A549 (cell line): ENCODE data around the gene LATS1. TPM values are rescaled to one million over a fixed set of nuclear protein-coding genes. Genes with fewer than 3 reads are reported as not detected.
"Not testable (repeated sequence)": the region's sequence is repeated elsewhere in the genome, so short reads cannot be mapped to it uniquely, and the experiment has no call there.

Experiments
- ATAC-seq, 2 experiments: fragments of 200-7000 bp in 1 of 2; fragments of >200 bp in 1 of 2; cut with Nextera tagmentation in 1 of 2; cut with Tn5 transposase in 1 of 2; 3 replicates each; pipeline versions ENCODE4 v1.8.0 to v1.9.1; 2018 to 2020; ENCODE audit warnings: mild to moderate bottlenecking in 1 of 2, moderate library complexity in 1 of 2
- CTCF ChIA-PET: fragments of 300-600 bp; sonication (Branson Sonifier 250); formaldehyde crosslinking; extraction: SDS; loops from one replicate; lab custom pipeline; 2021; ENCODE audit warnings: antibody characterized with exemption, inconsistent platforms; lab: Yijun Ruan, JAX
- POLR2A ChIA-PET: fragments of 350-600 bp; formaldehyde crosslinking; extraction: SDS; loops from one replicate; lab custom pipeline; 2021; ENCODE audit warnings: antibody characterized with exemption, inconsistent platforms; lab: Yijun Ruan, JAX
- DNase-seq, 2 experiments: peaks; one replicate each; pipeline versions ENCODE4 v3.0.0 to v3.0.0-alpha.2; 2011 to 2016; ENCODE audit warnings: low read depth in 1 of 2, low spot score in 1 of 2
- FAIRE-seq: peaks from 2 replicates; lab custom pipeline; 2011; peaks lifted over from hg19 to GRCh38; lab: Jason Lieb, UNC
- H3K27ac ChIP-seq, 2 experiments: fragments of >200 bp; sonication (Bioruptor Twin); formaldehyde crosslinking; 3 replicates each; pipeline ENCODE4 v1.5.1; 2016 to 2017
- H3K4me1 ChIP-seq: fragments of >200 bp; sonication (Bioruptor Twin); formaldehyde crosslinking; 3 replicates; pipeline ENCODE4 v1.6.1; 2016
- H3K4me2 ChIP-seq: fragments of >200 bp; sonication (Bioruptor Twin); formaldehyde crosslinking; 3 replicates; pipeline ENCODE4 v1.6.1; 2016
- H3K4me3 ChIP-seq: fragments of >200 bp; sonication (Bioruptor Twin); formaldehyde crosslinking; 3 replicates; pipeline ENCODE4 v1.5.1; 2016
- H3K9me3 ChIP-seq: fragments of >200 bp; sonication (Bioruptor Twin); formaldehyde crosslinking; 3 replicates; pipeline ENCODE4 v1.6.1; 2016
- ATOH8 ChIP-seq: fragments of 250-450 bp; sonication (Bioruptor Pico); IDR thresholded peaks from 2 replicates; pipeline ENCODE4 v1.5.0; 2020; ENCODE audit warnings: low read depth, mild to moderate bottlenecking, moderate library complexity
- BHLHE40 ChIP-seq: IDR thresholded peaks from 2 replicates; pipeline ENCODE4 v1.6.1; 2012; ENCODE audit warnings: low read depth, low read length, inconsistent platforms
- CEBPB ChIP-seq, 2 experiments: fragments of >200 bp in 1 of 2; sonication (Bioruptor Twin) in 1 of 2; formaldehyde crosslinking in 1 of 2; IDR thresholded peaks; 2 replicates each; pipeline ENCODE4 v1.6.1; 2012 to 2016
- EHF ChIP-seq: fragments of 250-450 bp; sonication (Bioruptor Pico); IDR thresholded peaks from 2 replicates; pipeline ENCODE4 v1.5.0; 2020; ENCODE audit warnings: mild to moderate bottlenecking
- ELK1 ChIP-seq: fragments of 150-350 bp; IDR thresholded peaks from 2 replicates; pipeline ENCODE4 v1.6.1; 2014; ENCODE audit warnings: low read depth, mild to moderate bottlenecking, low read length
- ESRRA ChIP-seq: fragments of 150-350 bp; IDR thresholded peaks from 2 replicates; pipeline ENCODE4 v1.6.1; 2014; ENCODE audit warnings: mild to moderate bottlenecking, low read length, borderline replicate concordance
- FOSL2 ChIP-seq, 2 experiments: fragments of 450-650 bp in 1 of 2; fragments of >200 bp in 1 of 2; sonication (Bioruptor Twin) in 1 of 2; formaldehyde crosslinking; IDR thresholded peaks; 2 replicates each; pipeline versions ENCODE4 v1.5.0 to v1.6.1; 2016 to 2020; ENCODE audit warnings: mild to moderate bottlenecking in 1 of 2, moderate library complexity in 1 of 2
- FOXS1 ChIP-seq: fragments of 250-450 bp; sonication (Bioruptor Pico); IDR thresholded peaks from 2 replicates; pipeline ENCODE4 v1.5.0; 2020; ENCODE audit warnings: mild to moderate bottlenecking, moderate library complexity
- HDAC2 ChIP-seq: fragments of 200-600 bp; sonication (generic); IDR thresholded peaks from 2 replicates; pipeline ENCODE4 v1.6.1; 2016
- HEYL ChIP-seq: fragments of 250-450 bp; sonication (Bioruptor Pico); IDR thresholded peaks from 2 replicates; pipeline ENCODE4 v1.8.0; 2021; ENCODE audit warnings: mild to moderate bottlenecking, moderate library complexity
- JUN ChIP-seq, 2 experiments: fragments of >200 bp; sonication (Bioruptor Twin); formaldehyde crosslinking; IDR thresholded peaks; 2 replicates in 1 of 2; 3 replicates in 1 of 2; pipeline ENCODE4 v1.6.1; 2016 to 2017
- MAZ ChIP-seq: fragments of 150-350 bp; IDR thresholded peaks from 2 replicates; pipeline ENCODE4 v1.6.1; 2014; ENCODE audit warnings: antibody characterized with exemption, low read depth, low read length, borderline replicate concordance
- MYC ChIP-seq: IDR thresholded peaks from 2 replicates; pipeline ENCODE4 v1.6.1; 2012; ENCODE audit warnings: mild to moderate bottlenecking, inconsistent platforms, low read length, improper control_type of control experiment, borderline replicate concordance
- NFE2L2 ChIP-seq: fragments of 150-350 bp; conservative IDR thresholded peaks from 2 replicates; pipeline ENCODE4 v1.6.1; 2014; ENCODE audit warnings: low read length
- NR3C1 ChIP-seq: fragments of >200 bp; sonication (Bioruptor Twin); formaldehyde crosslinking; IDR thresholded peaks from 3 replicates; pipeline ENCODE4 v1.6.1; 2017
- RAD21 ChIP-seq, 2 experiments: fragments of >200 bp in 1 of 2; sonication (Bioruptor Twin) in 1 of 2; formaldehyde crosslinking in 1 of 2; IDR thresholded peaks in 1 of 2; conservative IDR thresholded peaks in 1 of 2; 2 replicates in 1 of 2; 3 replicates in 1 of 2; pipeline ENCODE4 v1.6.1; 2012 to 2018; ENCODE audit warnings: inconsistent platforms in 1 of 2
- RARB ChIP-seq: fragments of 250-450 bp; sonication (Bioruptor Pico); IDR thresholded peaks from 2 replicates; pipeline ENCODE4 v1.8.0; 2021; ENCODE audit warnings: mild to moderate bottlenecking, moderate library complexity
- SREBF2 ChIP-seq: fragments of 450-650 bp; IDR thresholded peaks from 2 replicates; pipeline ENCODE4 v1.6.1; 2014; ENCODE audit warnings: mild to moderate bottlenecking, moderate library complexity
- ZNF302 ChIP-seq: fragments of 250-450 bp; sonication (Bioruptor Pico); IDR thresholded peaks from 2 replicates; pipeline ENCODE4 v1.9.0; 2021; ENCODE audit warnings: inconsistent platforms, mild to moderate bottlenecking, moderate library complexity
- WGBS: methylation state at CpG from one replicate; pipeline ENCODE4 v1.1.6; 2017; ENCODE audit errors: missing lambda C conversion rate; 5-methylcytosine and 5-hydroxymethylcytosine counted together
- polyA plus RNA-seq, 4 experiments: library from polyadenylated mRNA; depleted of rRNA in 3 of 4; stranded (reverse); fragments of >200 nt; fragmentation: RNase III in 1 of 4; extraction: RNeasy Plus Mini Kit Qiagen cat#74134 plus additional on column Dnase treatment in 1 of 4; gene quantifications; 2 replicates in 3 of 4; 3 replicates in 1 of 4; pipeline ENCODE4 v1.2.3, GENCODE V29; 2011 to 2017

Gene LATS1
- polyA plus RNA-seq, 2 of the 4 experiments (the other 2 are of a cell fraction), result 6.1 to 18.5 TPM

GRCh38 chr6:149754548-149754947 lies 36.6 kb upstream of the LATS1 start:
- ChIA-PET POLR2A (no interaction called here), CTCF (no interaction called here)
- H3K4me3 ChIP-seq, result no peak overlapping the region
- WGBS, result 91% methylated on average over 4 of the region's 4 CpGs
- H3K9me3 ChIP-seq, result no peaks in the 10 kb centered on the region
- no peak for TF ChIP-seq NR3C1
- TF ChIP-seq ATOH8 (CRISPR knock-in tag), result no peak
- no peak for TF ChIP-seq HDAC2
- TF ChIP-seq HEYL (CRISPR knock-in tag), result no peak
- no peak for TF ChIP-seq BHLHE40
- no peak for TF ChIP-seq MYC
- no peak for TF ChIP-seq EHF (CRISPR knock-in tag)
- TF ChIP-seq RAD21 (conservative IDR thresholded peaks at IDR 0.05 in 1 of 2, IDR thresholded peaks at IDR 0.05 in 1 of 2), result no peak
- ATAC-seq, result no peak
- H3K4me2 ChIP-seq, result no peak overlapping the region
- DNase-seq, result no peak
- FAIRE-seq, result no peak
- no peak overlapping the region for H3K27ac ChIP-seq
- H3K4me1 ChIP-seq, result peaks cover 11% of the 10 kb centered on the region; the same call in 2 of the 3 replicates

- ATAC-seq, H3K27ac ChIP-seq, CTCF ChIA-PET: not testable (repeated sequence)
Measured at GRCh38 chr6:149753374-149753637, 35.4 kb upstream of the LATS1 start.

GRCh38 chr6:149752600-149753373 lies 34.9 kb upstream of the LATS1 start:
- CTCF ChIA-PET, result interaction anchor here (0.7 to 1.1 kb wide), 2 partner anchors 30 to 88 kb away, joined by 3 read pairs; no protein-coding TSS in a partner anchor
- no peak for ATAC-seq
- no peak for TF ChIP-seq RARB
- no peak for TF ChIP-seq SREBF2
- TF ChIP-seq RAD21 (conservative IDR thresholded peaks at IDR 0.05 in 1 of 2, IDR thresholded peaks at IDR 0.05 in 1 of 2), result no peak
- TF ChIP-seq NFE2L2, result no peak
- no peak for TF ChIP-seq ESRRA
- no peak for TF ChIP-seq CEBPB (IDR thresholded peaks at IDR 0.05)
- no peak for TF ChIP-seq FOSL2 (IDR thresholded peaks at IDR 0.05)
- TF ChIP-seq FOSL2 (CRISPR knock-in tag; IDR thresholded peaks at IDR 0.05), result no peak
- no peak for TF ChIP-seq FOXS1 (CRISPR knock-in tag)
- TF ChIP-seq MAZ, result no peak
- TF ChIP-seq ELK1, result no peak
- no peak for TF ChIP-seq JUN (IDR thresholded peaks at IDR 0.05)
- TF ChIP-seq ZNF302, result no peak
- TF ChIP-seq, all 56 proteins: peak for 0

More at GRCh38 chr6:149753374-149753637, 35.4 kb upstream of the LATS1 start:
- H3K4me3 ChIP-seq, H3K4me2 ChIP-seq, DNase-seq, POLR2A ChIA-PET, FAIRE-seq, H3K9me3 ChIP-seq: not testable (repeated sequence)
- whole genome bisulfite sequencing, result 90% methylated on average over 3 of the region's 3 CpGs
- peaks cover 11% of the 10 kb centered on the region; the same call in 2 of the 3 replicates for H3K4me1 ChIP-seq

GRCh38 chr6:149751920-149752319 lies 34.0 kb upstream of the LATS1 start:
- H3K9me3 ChIP-seq, POLR2A ChIA-PET, FAIRE-seq, ATAC-seq, H3K4me2 ChIP-seq, DNase-seq, H3K27ac ChIP-seq, H3K4me3 ChIP-seq: not testable (repeated sequence)
- peaks cover 12% of the 10 kb centered on the region; the same call in 2 of the 3 replicates for H3K4me1 ChIP-seq
- CTCF ChIA-PET, result interaction anchor here (1.1 kb wide), 1 partner anchor 88 kb away, joined by 3 read pairs; no protein-coding TSS in a partner anchor
- 94% methylated on average over 5 of the region's 5 CpGs for WGBS

More at GRCh38 chr6:149752600-149753373, 34.9 kb upstream of the LATS1 start:
- Histone ChIP-seq H3K4me1 (peaks cover 11% of the 10 kb centered on the region; the same call in 2 of the 3 replicates), H3K4me2 (no peak overlapping the region), H3K27ac (no peak overlapping the region), H3K9me3 (no peaks in the 10 kb centered on the region), H3K4me3 (no peak overlapping the region)
- WGBS, result 88% methylated on average over 4 of the region's 4 CpGs
- POLR2A ChIA-PET, result no interaction called here
- FAIRE-seq (no peak), DNase-seq (no peak)
